Mononuclear cell (primary cell): ENCODE results near the gene NSUN6. TPM values are rescaled to one million over a fixed set of nuclear protein-coding genes. Genes with fewer than 3 reads are reported as not detected.

Source experiments
- H3K27me3 ChIP-seq: 2 replicates; pipeline ENCODE4 v1.6.0; 2011; ENCODE audit warnings: low read length, control low read depth; ENCODE audit not compliant: insufficient read depth
- H3K4me1 ChIP-seq: 2 replicates; pipeline ENCODE4 v1.5.1; 2011; ENCODE audit warnings: mild to moderate bottlenecking, low read length, control low read depth; ENCODE audit not compliant: insufficient read depth
- H3K4me3 ChIP-seq: 2 replicates; pipeline ENCODE4 v1.5.1; 2011; ENCODE audit warnings: mild to moderate bottlenecking, low read length, moderate library complexity
- H3K9me3 ChIP-seq: 2 replicates; pipeline ENCODE4 v1.5.1; 2011; ENCODE audit warnings: low read depth, mild to moderate bottlenecking, control low read depth, low read length
- total RNA-seq: library from RNA; depleted of rRNA; stranded (reverse); fragments of >200 nt; gene quantifications from one replicate; pipeline ENCODE4 v1.2.3, GENCODE V29; 2012

The NSUN6 gene
- total RNA-seq, 1 donor = 17.3 TPM

- Histone ChIP-seq H3K4me1 (no peaks in the 10 kb centered on the region), H3K4me3 (no peak overlapping the region), H3K9me3 (peaks cover 93% of the 10 kb centered on the region), H3K27me3 (no peaks in the 10 kb centered on the region)
Measured at GRCh38 chr10:18567343-18567856, 84.0 kb downstream of the NSUN6 start.

GRCh38 chr10:18566177-18566576 is 85.2 kb downstream of the NSUN6 start:
- H3K27me3 ChIP-seq = no peaks in the 10 kb centered on the region
- H3K4me3 ChIP-seq = no peak overlapping the region
- H3K4me1 ChIP-seq = no peaks in the 10 kb centered on the region
- H3K9me3 ChIP-seq = peaks cover 88% of the 10 kb centered on the region

- Histone ChIP-seq H3K9me3 (peaks cover 82% of the 10 kb centered on the region), H3K4me3 (no peak overlapping the region), H3K4me1 (no peaks in the 10 kb centered on the region), H3K27me3 (no peaks in the 10 kb centered on the region)
Measured at GRCh38 chr10:18565006-18565405, 86.4 kb downstream of the NSUN6 start.

GRCh38 chr10:18563003-18563726 is 88.2 kb downstream of the NSUN6 start:
- H3K4me3 ChIP-seq = no peak overlapping the region
- peaks cover 79% of the 10 kb centered on the region for H3K9me3 ChIP-seq
- H3K27me3 ChIP-seq = no peaks in the 10 kb centered on the region
- H3K4me1 ChIP-seq = no peaks in the 10 kb centered on the region

GRCh38 chr10:18561861-18562551 is 89.4 kb downstream of the NSUN6 start:
- no peak overlapping the region for H3K4me3 ChIP-seq
- H3K9me3 ChIP-seq = peaks cover 79% of the 10 kb centered on the region
- no peaks in the 10 kb centered on the region for H3K27me3 ChIP-seq

GRCh38 chr10:18557960-18558359 is 93.4 kb downstream of the NSUN6 start:
- H3K9me3 ChIP-seq = peaks cover 78% of the 10 kb centered on the region
- no peak overlapping the region for H3K4me3 ChIP-seq

More at GRCh38 chr10:18561861-18562551, 89.4 kb downstream of the NSUN6 start:
- H3K4me1 ChIP-seq = no peaks in the 10 kb centered on the region

GRCh38 chr10:18556522-18557147 is 94.8 kb downstream of the NSUN6 start:
- Histone ChIP-seq H3K27me3 (no peaks in the 10 kb centered on the region), H3K4me3 (no peak overlapping the region), H3K9me3 (peaks cover 69% of the 10 kb centered on the region), H3K4me1 (no peaks in the 10 kb centered on the region)

More at GRCh38 chr10:18557960-18558359, 93.4 kb downstream of the NSUN6 start:
- H3K27me3 ChIP-seq = no peaks in the 10 kb centered on the region
- H3K4me1 ChIP-seq = no peaks in the 10 kb centered on the region

- H3K4me1 ChIP-seq = no peaks in the 10 kb centered on the region
- H3K9me3 ChIP-seq = peaks cover 58% of the 10 kb centered on the region
Measured at GRCh38 chr10:18554479-18554878, 96.9 kb downstream of the NSUN6 start.

GRCh38 chr10:18551473-18551872 is 99.9 kb downstream of the NSUN6 start:
- Histone ChIP-seq H3K4me3 (no peak overlapping the region), H3K9me3 (peaks cover 32% of the 10 kb centered on the region), H3K4me1 (no peaks in the 10 kb centered on the region), H3K27me3 (no peaks in the 10 kb centered on the region)

More at GRCh38 chr10:18554479-18554878, 96.9 kb downstream of the NSUN6 start:
- Histone ChIP-seq H3K27me3 (no peaks in the 10 kb centered on the region), H3K4me3 (no peak overlapping the region)

- H3K4me1 ChIP-seq = no peaks in the 10 kb centered on the region
- H3K4me3 ChIP-seq = no peak overlapping the region
- no peaks in the 10 kb centered on the region for H3K27me3 ChIP-seq
- H3K9me3 ChIP-seq = peaks cover 8% of the 10 kb centered on the region
Measured at GRCh38 chr10:18549105-18549504, 102.3 kb downstream of the NSUN6 start.

- no peaks in the 10 kb centered on the region for H3K4me1 ChIP-seq
- H3K27me3 ChIP-seq = no peaks in the 10 kb centered on the region
- H3K4me3 ChIP-seq = no peak overlapping the region
- H3K9me3 ChIP-seq = no peaks in the 10 kb centered on the region
Measured at GRCh38 chr10:18545621-18546305, 105.6 kb downstream of the NSUN6 start.

GRCh38 chr10:18542832-18543231 is 108.6 kb downstream of the NSUN6 start:
- Histone ChIP-seq H3K9me3 (no peaks in the 10 kb centered on the region), H3K4me3 (no peak overlapping the region), H3K4me1 (no peaks in the 10 kb centered on the region), H3K27me3 (no peaks in the 10 kb centered on the region)

GRCh38 chr10:18540195-18540594 is 111.2 kb downstream of the NSUN6 start:
- H3K4me3 ChIP-seq = no peak overlapping the region
- H3K4me1 ChIP-seq = no peaks in the 10 kb centered on the region
- H3K27me3 ChIP-seq = no peaks in the 10 kb centered on the region
- no peaks in the 10 kb centered on the region for H3K9me3 ChIP-seq

GRCh38 chr10:18539335-18539734 is 112.1 kb downstream of the NSUN6 start:
- Histone ChIP-seq H3K9me3 (no peaks in the 10 kb centered on the region), H3K4me1 (no peaks in the 10 kb centered on the region), H3K27me3 (no peaks in the 10 kb centered on the region), H3K4me3 (no peak overlapping the region)

- Histone ChIP-seq H3K4me3 (no peak overlapping the region), H3K4me1 (no peaks in the 10 kb centered on the region), H3K27me3 (no peaks in the 10 kb centered on the region), H3K9me3 (no peaks in the 10 kb centered on the region)
Measured at GRCh38 chr10:18533896-18534295, 117.5 kb downstream of the NSUN6 start.
